GM12878 (cell line): Measurements from ENCODE around the gene MCEE. TPM values are rescaled to one million over a fixed set of nuclear protein-coding genes. Genes with fewer than 3 reads are reported as not detected.
A peak's percentile ranks its signal among the peaks of the same experiment; 100 is the strongest.

Experiments used
- ATF7 ChIP-seq: fragments of 450-650 bp; IDR thresholded peaks from 2 replicates; pipeline ENCODE4 v1.6.1; 2016; ENCODE audit warnings: low read depth, mild to moderate bottlenecking
- BACH1 ChIP-seq: fragments of 450-650 bp; IDR thresholded peaks from 2 replicates; pipeline ENCODE4 v1.6.1; 2017; ENCODE audit warnings: mild to moderate bottlenecking, borderline replicate concordance
- BCLAF1 ChIP-seq: fragments of 450-650 bp; IDR thresholded peaks from 2 replicates; pipeline ENCODE4 v1.6.1; 2017; ENCODE audit warnings: antibody characterized with exemption, mild to moderate bottlenecking, moderate library complexity
- CHD4 ChIP-seq: fragments of 200-600 bp; sonication (generic); IDR thresholded peaks from 2 replicates; pipeline ENCODE4 v1.6.1; 2016; ENCODE audit warnings: mild to moderate bottlenecking
- FOXK2 ChIP-seq: fragments of 450-650 bp; IDR thresholded peaks from 2 replicates; pipeline ENCODE4 v1.6.1; 2017; ENCODE audit warnings: mild to moderate bottlenecking, moderate library complexity
- IRF4 ChIP-seq: IDR thresholded peaks from 2 replicates; pipeline ENCODE4 v1.6.1; 2011; ENCODE audit warnings: low read depth, low read length
- PAX5 ChIP-seq: IDR thresholded peaks from 2 replicates; pipeline ENCODE4 v1.6.1; 2011; ENCODE audit warnings: low read depth, low read length, borderline replicate concordance
- PML ChIP-seq: IDR thresholded peaks from 2 replicates; pipeline ENCODE4 v1.6.1; 2012; ENCODE audit warnings: low read length, inconsistent platforms
- REST ChIP-seq: IDR thresholded peaks from 2 replicates; pipeline ENCODE4 v1.6.1; 2012; ENCODE audit warnings: mild to moderate bottlenecking, low read depth, low read length
- SMARCA5 ChIP-seq: fragments of 450-650 bp; IDR thresholded peaks from 2 replicates; pipeline ENCODE4 v1.6.1; 2017; ENCODE audit warnings: mild to moderate bottlenecking
- SP1 ChIP-seq: IDR thresholded peaks from one replicate; pipeline ENCODE4 v1.6.1; 2011; ENCODE audit warnings: low read depth, low read length
- TARDBP ChIP-seq: IDR thresholded peaks from 2 replicates; pipeline ENCODE4 v1.6.1; 2016; ENCODE audit warnings: borderline replicate concordance
- TCF12 ChIP-seq: IDR thresholded peaks from 2 replicates; pipeline ENCODE4 v1.6.1; 2011; ENCODE audit warnings: low read depth, mild to moderate bottlenecking, low read length
- TCF7 ChIP-seq: IDR thresholded peaks from 2 replicates; pipeline ENCODE4 v1.6.1; 2014; ENCODE audit warnings: antibody characterized with exemption, borderline replicate concordance
- WRNIP1 ChIP-seq: IDR thresholded peaks from 2 replicates; pipeline ENCODE4 v1.6.1; 2011; ENCODE audit warnings: low read depth, low read length, improper control_type of control experiment, borderline replicate concordance
- YBX1 ChIP-seq: fragments of 450-650 bp; IDR thresholded peaks from 2 replicates; pipeline ENCODE4 v1.6.1; 2016; ENCODE audit warnings: antibody characterized with exemption
- YY1 ChIP-seq: IDR thresholded peaks from 2 replicates; pipeline ENCODE4 v1.6.1; 2011; ENCODE audit warnings: low read depth, mild to moderate bottlenecking, low read length
- ZBTB33 ChIP-seq: fragments of 450-650 bp; IDR thresholded peaks from 2 replicates; pipeline ENCODE4 v1.6.1; 2017; ENCODE audit warnings: mild to moderate bottlenecking
- ZBTB40 ChIP-seq: fragments of 450-650 bp; IDR thresholded peaks from 2 replicates; pipeline ENCODE4 v1.6.1; 2016; ENCODE audit warnings: mild to moderate bottlenecking, moderate library complexity, borderline replicate concordance
- polyA plus RNA-seq, 11 experiments: library from polyadenylated mRNA; depleted of rRNA in 4 of 11; unstranded in 6 of 11; stranded (reverse) in 5 of 11; fragments of >200 nt; fragmentation: Nextera tagmentation in 4 of 11; fragmentation: Illumina TruSeq in 1 of 11; extraction: Ambion mirVana in 4 of 11; extraction: Trizol in 1 of 11; gene quantifications; 1 replicate in 1 of 11; 2 replicates in 10 of 11; pipeline versions ENCODE4 v1.2.1 to v1.2.3, GENCODE V29; 2011 to 2016; ENCODE audit warnings: inconsistent platforms in 2 of 11, missing spikeins in 2 of 11, low read depth in 1 of 11
- total RNA-seq, 4 experiments: library from RNA; depleted of rRNA in 3 of 4; stranded (reverse); fragments of >200 nt in 3 of 4; fragmentation: Illumina TruSeq in 1 of 4; extraction: Trizol in 1 of 4; gene quantifications; 2 replicates each; pipeline versions ENCODE4 v1.2.1 to v1.2.3, GENCODE V29; 2013 to 2021

Gene MCEE
- total and polyA plus RNA-seq, 10 of the 15 experiments (the other 5 are each of a cell fraction or from before 2014, with no cell fraction given): 17.3 to 63.4 (median 20.9) TPM

DNA sequence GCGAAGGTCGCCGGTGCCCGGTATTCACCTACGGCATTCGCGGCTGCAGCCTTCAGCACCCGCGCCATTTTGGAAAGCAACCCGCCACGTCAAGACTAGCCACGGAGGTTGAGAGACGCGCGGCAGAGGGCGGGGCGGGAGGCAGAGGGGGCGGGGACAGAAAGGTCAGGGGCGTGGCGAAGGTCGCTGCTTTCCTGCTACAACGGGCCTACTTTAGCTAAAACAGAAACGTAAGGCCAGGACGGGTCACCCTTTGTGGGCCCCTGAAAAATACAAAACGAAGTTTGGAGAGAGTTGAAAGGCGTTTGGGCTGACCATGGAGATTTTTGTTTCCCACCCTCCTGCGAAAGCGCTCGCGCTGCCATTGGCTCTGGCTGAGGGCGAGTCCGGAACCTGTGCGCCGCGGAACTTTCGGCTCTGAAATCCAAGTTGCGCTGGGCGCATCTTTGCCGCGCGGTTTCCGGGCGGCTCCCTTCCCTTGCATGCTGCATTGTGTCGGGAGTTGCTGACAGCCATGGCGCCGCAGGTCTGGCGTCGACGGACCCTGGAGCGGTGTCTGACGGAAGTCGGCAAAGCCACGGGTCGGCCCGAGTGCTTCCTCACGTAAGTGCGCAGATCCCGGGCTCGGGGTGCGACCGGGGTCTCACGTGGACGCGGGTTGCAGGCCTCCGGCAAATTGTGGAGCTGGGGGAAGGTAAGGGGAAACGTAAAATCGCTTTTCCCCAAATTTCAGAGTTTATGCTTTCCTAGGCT lies at the start of gene MCEE, which contains the start of gene MPHOSPH10 (continued):
- TF ChIP-seq REST (peak; percentile 75), SP1 (peak; percentile 85), TARDBP (peak; percentile 85; the same call in 1 of the 2 replicates), FOXK2 (peak; percentile 92), SMARCA5 (peak; percentile 88), BCLAF1 (peak; percentile 71; the same call in 1 of the 2 replicates), BACH1 (peak; percentile 81), PML (peak; percentile 93), IRF4 (peak; percentile 59; the same call in 1 of the 2 replicates), PAX5 (no peak; the same call in 1 of the 2 replicates), TCF12 (0 out of 2 replicates have a peak, but pooled peaks have one; percentile 33), TCF7 (peak; percentile 37; the same call in 1 of the 2 replicates), CHD4 (no peak), YBX1 (no peak), ZBTB40 (peak; percentile 99), ATF7 (peak; percentile 89; the same call in 1 of the 2 replicates), YY1 (peak; percentile 96), WRNIP1 (0 out of 2 replicates have a peak, but pooled peaks have one; percentile 83), ZBTB33 (no peak)
